Mammary microvascular endothelial cell (primary cell): ENCODE results near the gene FLT3LG. TPM values are rescaled to one million over a fixed set of nuclear protein-coding genes. Genes with fewer than 3 reads are reported as not detected.

ENCODE experiments used
- total RNA-seq: library from RNA; depleted of rRNA; stranded (reverse); fragments of >200 nt; gene quantifications from 2 replicates; pipeline ENCODE4 v1.2.3, GENCODE V29; 2015

The FLT3LG gene
- total RNA-seq = 6.1 and 7.9 TPM in 2 replicates

GRCh38 chr19:49473868-49474541 lies at the start of gene FLT3LG:
Gene FLT3LG, plus strand, starts transcription at chr19:49474215. Its CDS starts 425 bp downstream, at chr19:49474640.

GRCh38 chr19:49425178-49425577 lies 48.8 kb upstream of the FLT3LG start, which contains the start of gene GFY:
Gene GFY, plus strand, starts transcription at chr19:49425388. Its CDS starts 1,043 bp downstream, at chr19:49426431.

DNA sequence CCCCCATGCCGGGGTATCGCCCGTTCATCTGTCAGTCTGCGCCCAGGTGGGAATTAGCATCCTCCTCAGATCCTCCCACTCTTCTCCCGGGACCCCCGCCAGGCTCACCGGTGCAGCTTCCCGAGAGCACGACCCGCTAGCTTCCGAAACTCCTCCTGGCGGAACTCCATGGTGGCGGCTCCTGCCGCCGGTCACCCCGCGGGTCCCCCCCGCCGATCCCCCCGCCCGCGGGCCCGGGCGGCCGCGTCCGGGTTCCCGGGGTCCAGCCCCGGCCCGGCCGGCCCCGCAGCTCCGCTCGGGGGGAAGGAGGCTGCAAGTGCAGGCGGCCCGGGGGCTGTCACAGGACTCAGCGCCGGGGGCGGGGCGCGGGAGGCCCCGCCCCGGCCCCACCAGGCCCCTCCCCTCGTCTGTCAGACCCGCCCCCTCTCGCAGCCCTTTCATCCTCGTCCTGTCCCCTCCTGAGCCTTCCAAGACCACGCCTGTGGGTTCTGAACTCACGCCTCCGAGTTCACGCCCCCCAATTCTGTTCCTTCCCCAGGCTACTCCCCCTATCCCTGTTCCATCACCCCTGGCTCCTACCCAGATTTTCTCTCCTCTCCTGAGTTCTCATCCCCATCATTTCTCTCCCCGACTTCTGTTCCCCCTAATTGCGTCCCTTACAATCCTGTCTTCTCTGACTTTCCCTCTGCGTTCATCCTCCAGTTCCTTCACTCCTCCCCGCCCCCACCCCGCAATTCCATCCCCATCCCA lies 32.6 kb upstream of the FLT3LG start, which contains the start of gene SLC17A7:
TSS of gene SLC17A7 (minus strand) at position 318 of the 750 bp plus-strand sequence. CDS start at position 170, 148 bp downstream.

GRCh38 chr19:49451430-49452181 lies 22.4 kb upstream of the FLT3LG start, which contains the start of gene PIH1D1:
Gene PIH1D1, minus strand, starts transcription at chr19:49451814. Its CDS starts 240 bp downstream, at chr19:49451574.

DNA sequence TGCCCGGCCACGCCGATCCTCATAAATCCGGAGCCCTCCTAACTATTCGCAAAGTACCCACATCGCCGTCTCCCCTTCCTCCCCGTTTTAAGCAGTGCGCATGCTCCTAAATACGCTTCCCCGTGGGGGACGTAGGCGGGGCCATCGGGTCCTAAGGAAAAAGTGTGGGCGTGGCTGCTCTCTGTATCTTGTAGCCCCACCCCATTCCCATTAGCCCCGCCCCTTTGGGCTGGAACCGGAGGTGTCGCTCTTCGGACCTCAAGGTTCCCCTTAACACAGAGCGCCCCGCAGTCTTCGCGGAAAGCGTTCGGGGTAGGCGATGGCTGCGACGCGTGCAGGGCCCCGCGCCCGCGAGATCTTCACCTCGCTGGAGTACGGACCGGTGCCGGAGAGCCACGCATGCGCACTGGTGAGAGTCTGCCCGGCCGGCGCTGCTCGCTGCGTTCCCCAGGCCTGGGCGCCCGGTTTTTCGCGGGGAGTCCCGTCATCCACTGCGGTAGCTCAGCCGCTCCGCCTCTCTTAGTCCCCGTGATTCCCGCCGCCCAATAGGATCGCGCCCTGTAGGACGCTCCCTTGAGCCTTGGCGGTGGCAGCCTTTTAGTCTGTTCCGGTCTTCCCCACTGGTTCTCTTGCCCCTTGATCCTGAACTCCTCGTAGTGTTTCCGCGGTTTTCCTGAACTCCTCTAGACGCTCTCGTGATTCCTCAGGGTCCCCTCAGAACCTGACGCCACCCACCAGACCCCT lies 20.8 kb upstream of the FLT3LG start, which contains the start of gene ALDH16A1:
TSS of gene ALDH16A1 (plus strand) at position 213 of the 744 bp plus-strand sequence. CDS start at position 320, 107 bp downstream.

DNA sequence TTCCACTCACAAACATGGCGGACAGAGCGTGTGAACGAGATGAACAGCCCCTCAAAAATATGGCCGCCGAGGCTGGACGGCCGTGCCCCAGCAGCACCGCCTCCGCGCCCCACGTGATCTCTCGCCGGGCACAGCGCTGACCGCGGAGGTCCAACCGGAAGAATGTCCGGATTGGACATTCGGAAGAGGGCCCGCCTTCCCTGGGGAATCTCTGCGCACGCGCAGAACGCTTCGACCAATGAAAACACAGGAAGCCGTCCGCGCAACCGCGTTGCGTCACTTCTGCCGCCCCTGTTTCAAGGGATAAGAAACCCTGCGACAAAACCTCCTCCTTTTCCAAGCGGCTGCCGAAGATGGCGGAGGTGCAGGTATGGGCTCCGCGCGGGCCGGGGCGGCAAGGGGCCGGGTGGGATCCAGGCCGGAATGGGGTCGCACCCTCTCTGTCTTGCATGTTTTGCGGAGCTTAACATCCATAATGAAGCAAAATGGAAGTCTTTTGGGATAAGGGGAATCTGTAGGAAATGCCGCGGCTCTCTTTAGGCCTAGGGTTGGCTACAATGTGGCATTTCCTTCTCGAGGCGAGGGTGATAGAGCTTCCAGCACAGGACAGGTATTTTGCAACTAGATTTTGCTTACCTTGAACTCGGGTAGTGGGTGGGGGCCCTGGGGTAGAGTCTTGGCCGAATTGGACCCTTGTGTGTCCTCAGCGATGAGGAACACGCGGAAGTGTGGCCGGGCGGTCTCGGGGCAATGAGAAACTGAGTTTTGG lies 13.4 kb downstream of the FLT3LG start, which contains the start of gene RPL13A:
TSS of gene RPL13A (plus strand) at position 332 of the 769 bp plus-strand sequence. CDS start at position 354, 22 bp downstream.

Other genes with a start within 250 kb of the FLT3LG start
- 0.07 and 0.10 TPM in 2 replicates for gene SLC6A16, start 149.0 kb upstream of the FLT3LG start, total RNA-seq
- gene CD37, start 138.8 kb upstream of the FLT3LG start, total RNA-seq = not detected in 2 replicates
- gene TEAD2, start 111.8 kb upstream of the FLT3LG start, total RNA-seq = 56.6 and 65.2 TPM in 2 replicates
- not detected in 2 replicates for gene DKKL1, start 110.3 kb upstream of the FLT3LG start, total RNA-seq
- gene KASH5, start 86.0 kb upstream of the FLT3LG start, total RNA-seq = not detected in 2 replicates
- gene PTH2, start 50.8 kb upstream of the FLT3LG start, total RNA-seq = not detected in 2 replicates
- gene GFY, start 48.8 kb upstream of the FLT3LG start, total RNA-seq = not detected in 2 replicates
- gene SLC17A7, start 32.7 kb upstream of the FLT3LG start, total RNA-seq = under 0.01 and 0.05 TPM in 2 replicates
- 82.1 and 96.8 TPM in 2 replicates for gene PIH1D1, start 22.4 kb upstream of the FLT3LG start, total RNA-seq
- 51.6 and 62.2 TPM in 2 replicates for gene ALDH16A1, start 21.0 kb upstream of the FLT3LG start, total RNA-seq
- gene RPL13A, start 13.4 kb downstream of the FLT3LG start, total RNA-seq = 1,790 and 1,858 TPM in 2 replicates
- 3,468 and 3,616 TPM in 2 replicates for gene RPS11, start 22.2 kb downstream of the FLT3LG start, total RNA-seq
- 60.6 and 63.8 TPM in 2 replicates for gene FCGRT, start 38.4 kb downstream of the FLT3LG start, total RNA-seq
- 26.5 and 34.0 TPM in 2 replicates for gene RCN3, start 53.8 kb downstream of the FLT3LG start, total RNA-seq
- 104 and 111 TPM in 2 replicates for gene NOSIP, start 106.3 kb downstream of the FLT3LG start, total RNA-seq
- gene PRRG2, start 107.1 kb downstream of the FLT3LG start, total RNA-seq = 1.1 and 3.3 TPM in 2 replicates
- 6.5 and 8.2 TPM in 2 replicates for gene PRR12, start 117.0 kb downstream of the FLT3LG start, total RNA-seq
- 79.1 and 97.7 TPM in 2 replicates for gene RRAS, start 165.9 kb downstream of the FLT3LG start, total RNA-seq
- gene SCAF1, start 168.0 kb downstream of the FLT3LG start, total RNA-seq = 33.2 and 36.7 TPM in 2 replicates
- 46.5 and 55.2 TPM in 2 replicates for gene IRF3, start 191.6 kb downstream of the FLT3LG start, total RNA-seq
- gene BCL2L12, start 191.7 kb downstream of the FLT3LG start, total RNA-seq = 33.2 TPM in 2 replicates
- gene PRMT1, start 203.1 kb downstream of the FLT3LG start, total RNA-seq = 329 and 369 TPM in 2 replicates
- 0.33 and 0.49 TPM in 2 replicates for gene ADM5, start 215.4 kb downstream of the FLT3LG start, total RNA-seq
- gene CPT1C, start 216.9 kb downstream of the FLT3LG start, total RNA-seq = 11.9 and 12.3 TPM in 2 replicates